Liver (tissue), 9 donors: ENCODE results near the gene OR2AT4. TPM values are rescaled to one million over a fixed set of nuclear protein-coding genes. Genes with fewer than 3 reads are reported as not detected.
"Not testable (repeated sequence)": the region's sequence is repeated elsewhere in the genome, so short reads cannot be mapped to it uniquely, and the experiment has no call there.

Experiments
- DNase-seq: peaks from one replicate; pipeline ENCODE4 v3.0.0-alpha.2; 2017; ENCODE audit warnings: low spot score
- H3K27ac ChIP-seq, 2 donors: one replicate each; pipeline ENCODE4 v1.7.0; 2013; ENCODE audit warnings: inconsistent platforms in 2 of 2, low read length in 2 of 2, control low read depth in 1 of 2, low read depth in 1 of 2, mild to moderate bottlenecking in 1 of 2
- H3K27me3 ChIP-seq, 4 donors: one replicate each; pipeline versions ENCODE4 v1.6.1 to v1.7.0; 2013; ENCODE audit warnings: low read length in 3 of 4, inconsistent platforms in 1 of 4, mild to moderate bottlenecking in 1 of 4, moderate library complexity in 1 of 4; ENCODE audit not compliant: control insufficient read depth in 4 of 4, insufficient read depth in 4 of 4
- H3K36me3 ChIP-seq, 4 donors: one replicate each; pipeline versions ENCODE4 v1.6.1 to v1.7.0; 2013; ENCODE audit warnings: low read length in 3 of 4, mild to moderate bottlenecking in 3 of 4, low read depth in 1 of 4, moderate library complexity in 1 of 4; ENCODE audit not compliant: control insufficient read depth in 4 of 4, insufficient read depth in 3 of 4
- H3K4me1 ChIP-seq, 4 donors: one replicate each; pipeline versions ENCODE4 v1.6.1 to v1.7.0; 2013; ENCODE audit warnings: low read length in 3 of 4, mild to moderate bottlenecking in 3 of 4, moderate library complexity in 1 of 4; ENCODE audit not compliant: control insufficient read depth in 4 of 4, insufficient read depth in 4 of 4
- H3K4me3 ChIP-seq, 3 donors: one replicate each; pipeline versions ENCODE4 v1.6.1 to v1.7.0; 2013; ENCODE audit warnings: low read length in 3 of 3, control low read depth in 1 of 3, low read depth in 1 of 3, mild to moderate bottlenecking in 1 of 3
- H3K9ac ChIP-seq, 2 donors: one replicate each; pipeline ENCODE4 v1.7.0; 2013; ENCODE audit warnings: low read length in 2 of 2, mild to moderate bottlenecking in 2 of 2, moderate library complexity in 2 of 2, control low read depth in 1 of 2, low read depth in 1 of 2
- H3K9me3 ChIP-seq, 4 donors: one replicate each; pipeline versions ENCODE4 v1.6.1 to v1.7.0; 2013; ENCODE audit warnings: low read length in 3 of 4; ENCODE audit not compliant: control insufficient read depth in 4 of 4
- EGR1 ChIP-seq, 2 donors: IDR thresholded peaks; 2 replicates each; pipeline ENCODE4 v1.6.1; 2016 to 2018; ENCODE audit warnings: antibody characterized with exemption in 2 of 2, low read depth in 2 of 2
- FOXA2 ChIP-seq: IDR thresholded peaks from 2 replicates; pipeline ENCODE4 v1.6.1; 2016; ENCODE audit warnings: antibody characterized with exemption
- HNF4A ChIP-seq, 2 donors: conservative IDR thresholded peaks; 2 replicates each; pipeline ENCODE4 v1.6.1; 2016; ENCODE audit warnings: antibody characterized with exemption in 2 of 2, mild to moderate bottlenecking in 2 of 2
- HNF4G ChIP-seq: IDR thresholded peaks from 2 replicates; pipeline ENCODE4 v1.6.1; 2016; ENCODE audit warnings: antibody characterized with exemption
- JUND ChIP-seq, 2 donors: IDR thresholded peaks; 2 replicates each; pipeline ENCODE4 v1.6.1; 2016; ENCODE audit warnings: antibody characterized with exemption in 2 of 2
- MAX ChIP-seq: IDR thresholded peaks from 2 replicates; pipeline ENCODE4 v1.6.1; 2016; ENCODE audit warnings: antibody characterized with exemption
- NR2F2 ChIP-seq: IDR thresholded peaks from 2 replicates; pipeline ENCODE4 v1.6.1; 2016; ENCODE audit warnings: antibody characterized with exemption
- RXRA ChIP-seq, 2 donors: IDR thresholded peaks; 2 replicates each; pipeline ENCODE4 v1.6.1; 2017 to 2018; ENCODE audit warnings: antibody characterized with exemption in 2 of 2, mild to moderate bottlenecking in 1 of 2
- TAF1 ChIP-seq: conservative IDR thresholded peaks from 2 replicates; pipeline ENCODE4 v1.6.1; 2016; ENCODE audit warnings: antibody characterized with exemption, mild to moderate bottlenecking
- YY1 ChIP-seq: IDR thresholded peaks from 2 replicates; pipeline ENCODE4 v1.6.1; 2016; ENCODE audit warnings: antibody characterized with exemption, mild to moderate bottlenecking
- ZBTB33 ChIP-seq: IDR thresholded peaks from 2 replicates; pipeline ENCODE4 v1.6.1; 2016; ENCODE audit warnings: antibody characterized with exemption
- WGBS: extraction: QIAGEN DNeasy Blood & Tissue Kit; methylation state at CpG from one replicate; pipeline ENCODE4 v1.1.7; 2013; 5-methylcytosine and 5-hydroxymethylcytosine counted together
- polyA plus RNA-seq, 2 donors: library from polyadenylated mRNA; stranded (reverse) in 1 of 2; unstranded in 1 of 2; fragments of 200-250 nt in 1 of 2; fragments of >200 nt in 1 of 2; fragmentation: Nextera tagmentation in 1 of 2; extraction: Ambion mirVana in 1 of 2; gene quantifications; one replicate each; pipeline versions ENCODE4 v1.2.1 to v1.2.3, GENCODE V29; 2013 to 2015
- total RNA-seq, 2 donors: library from RNA; depleted of rRNA; stranded (reverse); fragments of >200 nt; gene quantifications; one replicate each; pipeline ENCODE4 v1.2.3, GENCODE V29; 2014
- donor health status: healthy.
- donor health status: healthy.
- donor health status: healthy.
- donor health status: healthy.
- donor health status: healthy.

Gene OR2AT4
- total and polyA plus RNA-seq, 4 donors: not detected

GRCh38 chr11:75099635-75100034, 3.0 kb upstream of the OR2AT4 start:
- H3K4me1 ChIP-seq: no peaks in the 10 kb centered on the region
- no peak for DNase-seq
- no peak overlapping the region for H3K4me3 ChIP-seq
- peaks cover 0 to 14% (median 0%) of the 10 kb centered on the region in 4 donors for H3K27me3 ChIP-seq
- H3K9ac ChIP-seq: no peak overlapping the region
- 97% methylated on average over 1 of the region's 1 CpG for WGBS
- H3K27ac ChIP-seq: no peak overlapping the region
- H3K36me3 ChIP-seq: no peaks in the 10 kb centered on the region
- H3K9me3 ChIP-seq: no peaks in the 10 kb centered on the region
- TF ChIP-seq NR2F2 (no peak), YY1 (no peak), EGR1 (IDR thresholded peaks at IDR 0.05; ENCODE audit: low read depth in 2 of 2) (no peak), FOXA2 (no peak), HNF4G (no peak), JUND (IDR thresholded peaks at IDR 0.05) (no peak)

- H3K4me1 ChIP-seq, H3K36me3 ChIP-seq, H3K9me3 ChIP-seq, H3K27ac ChIP-seq, H3K9ac ChIP-seq, H3K4me3 ChIP-seq, DNase-seq: not testable (repeated sequence)
- 94% methylated on average over 22 of the region's 22 CpGs for WGBS
- peaks cover 0 to 14% (median 0%) of the 10 kb centered on the region in 4 donors for H3K27me3 ChIP-seq
Measured at GRCh38 chr11:75098835-75099439, 2.3 kb upstream of the OR2AT4 start.

GRCh38 chr11:75098181-75098580, 1.5 kb upstream of the OR2AT4 start:
- H3K27me3 ChIP-seq: peaks cover 0 to 12% (median 0%) of the 10 kb centered on the region in 4 donors
- WGBS: 94% methylated on average over 21 of the region's 21 CpGs
- not testable (repeated sequence) for H3K27ac ChIP-seq, H3K4me1 ChIP-seq, DNase-seq, H3K4me3 ChIP-seq, H3K9ac ChIP-seq, H3K36me3 ChIP-seq, H3K9me3 ChIP-seq

- 58% methylated on average over 2 of the region's 2 CpGs for WGBS
- Histone ChIP-seq H3K27me3 (peaks cover 0 to 12% (median 0%) of the 10 kb centered on the region in 4 donors), H3K27ac (no peak overlapping the region), H3K9me3 (peaks cover 0 to under 1% (median 0%) of the 10 kb centered on the region in 4 donors), H3K4me3 (no peak overlapping the region), H3K36me3 (no peaks in the 10 kb centered on the region), H3K9ac (no peak overlapping the region), H3K4me1 (no peaks in the 10 kb centered on the region)
- TF ChIP-seq JUND (IDR thresholded peaks at IDR 0.05) (no peak), EGR1 (IDR thresholded peaks at IDR 0.05; ENCODE audit: low read depth in 2 of 2) (no peak), TAF1 (no peak), HNF4G (no peak), FOXA2 (no peak), MAX (no peak), HNF4A (conservative IDR thresholded peaks at IDR 0.05) (no peak), RXRA (IDR thresholded peaks at IDR 0.05) (no peak), YY1 (no peak), ZBTB33 (no peak)
- no peak for DNase-seq
Measured at GRCh38 chr11:75097173-75097557, 489 bp upstream of the OR2AT4 start.

- H3K9me3 ChIP-seq, H3K4me1 ChIP-seq, H3K9ac ChIP-seq, H3K27ac ChIP-seq, H3K27me3 ChIP-seq, DNase-seq, H3K36me3 ChIP-seq, H3K4me3 ChIP-seq: not testable (repeated sequence)
Measured at GRCh38 chr11:75094382-75094781, 2.3 kb downstream of the OR2AT4 start.
